GM18526 (cell line): Measurements from ENCODE around the gene FCAR.
"Not testable (repeated sequence)": the region's sequence is repeated elsewhere in the genome, so short reads cannot be mapped to it uniquely, and the experiment has no call there.

Experiments used
- POLR2A ChIP-seq: IDR thresholded peaks from 3 replicates; pipeline ENCODE4 v1.6.1; 2011; ENCODE audit not compliant: insufficient read length; ENCODE audit errors: extremely low read depth

Gene FCAR

DNA sequence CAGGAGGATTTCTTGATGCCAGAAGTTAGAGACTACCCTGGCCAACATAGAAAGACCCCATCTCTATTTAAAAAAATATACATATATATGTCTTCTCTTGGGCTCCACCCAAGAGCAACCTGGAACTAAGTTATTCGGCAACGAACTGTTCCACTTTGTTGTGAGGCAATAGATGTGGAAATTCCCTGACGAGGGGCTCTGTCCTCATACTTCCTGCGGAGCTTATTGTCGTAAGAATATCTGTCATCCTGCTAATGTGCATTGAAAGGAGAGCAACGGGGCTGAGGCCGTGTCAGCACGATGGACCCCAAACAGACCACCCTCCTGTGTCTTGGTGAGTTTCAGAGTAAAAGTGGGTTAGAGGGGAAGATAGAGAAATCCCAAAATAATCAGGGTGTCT is at the start of gene FCAR:
FCAR (plus strand) TSS at position 246 of the 400 bp plus-strand sequence; CDS start at position 301, 55 bp downstream.
- TF ChIP-seq POLR2A, result no peak

GRCh38 chr19:54832496-54832895 is 41.5 kb upstream of the FCAR start, which contains the start of gene KIR2DS4:
KIR2DS4 (plus strand) TSS chr19:54832676.
- not testable (repeated sequence) for TF ChIP-seq POLR2A

GRCh38 chr19:54850061-54850640 is 23.9 kb upstream of the FCAR start, which contains the start of gene KIR3DL2:
KIR3DL2 (plus strand) TSS chr19:54850443; CDS start chr19:54850476, 33 bp downstream.
- TF ChIP-seq POLR2A, result not testable (repeated sequence)

- TF ChIP-seq POLR2A, result no peak
Measured at GRCh38 chr19:54850930-54851329, 23.1 kb upstream of the FCAR start.

DNA sequence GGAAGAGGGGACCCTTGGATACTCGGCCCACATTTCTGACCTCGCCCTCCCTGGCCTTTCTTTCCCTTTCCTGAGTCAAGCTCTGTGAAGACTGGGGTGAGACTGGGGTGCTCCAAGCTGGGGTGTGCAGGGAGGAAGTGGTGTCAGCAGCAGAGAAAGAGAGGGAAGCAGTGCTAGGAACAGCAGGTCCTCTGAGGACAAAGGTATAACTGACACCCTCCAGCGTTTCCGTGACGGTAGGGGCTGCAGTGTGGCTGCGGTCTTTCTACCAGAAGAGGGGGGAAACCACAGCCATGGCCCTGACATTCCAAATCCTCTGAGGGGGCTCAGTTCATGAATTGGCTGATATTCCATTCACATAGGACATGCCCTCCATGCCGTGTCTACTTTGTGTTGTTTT is 22.7 kb upstream of the FCAR start:
- no peak for TF ChIP-seq POLR2A

DNA sequence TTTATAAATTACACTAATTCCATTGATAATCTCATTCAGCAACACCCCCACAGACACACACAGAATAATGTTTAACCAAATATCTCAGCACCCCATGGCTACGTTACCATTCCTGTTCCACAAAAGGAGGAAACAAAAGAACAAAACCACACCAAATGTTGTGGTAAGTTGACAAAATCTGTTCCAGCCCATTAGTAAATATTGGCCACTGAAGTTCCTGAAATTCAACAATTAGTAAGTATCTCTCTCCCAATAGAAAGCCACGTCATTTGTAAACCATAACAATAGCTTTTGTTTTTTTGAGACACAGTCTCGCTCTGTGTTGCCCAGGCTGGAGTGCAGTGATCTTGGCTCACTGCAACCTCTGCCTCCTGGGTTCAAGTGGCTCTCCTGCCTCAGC is 2.3 kb upstream of the FCAR start:
- no peak for TF ChIP-seq POLR2A

DNA sequence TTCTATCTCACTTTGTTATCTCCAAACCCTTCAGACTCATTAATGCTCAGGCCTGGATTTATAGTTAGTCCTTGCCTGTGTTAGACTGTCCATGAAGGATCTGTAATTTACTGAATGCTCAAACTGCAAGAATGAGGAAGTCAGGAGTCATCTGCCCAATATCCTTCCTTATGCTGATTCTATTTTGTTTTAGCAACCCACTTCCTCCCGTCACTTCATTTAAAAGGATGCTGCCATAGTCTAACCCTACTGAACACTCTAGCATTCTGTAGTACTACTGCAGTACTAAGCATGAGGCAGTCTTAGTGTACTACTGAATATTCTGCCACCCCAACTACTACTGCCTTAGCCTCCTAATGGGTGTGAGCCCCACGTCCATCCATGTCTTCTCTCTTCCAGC is 1.5 kb downstream of the FCAR start:
- no peak for TF ChIP-seq POLR2A

DNA sequence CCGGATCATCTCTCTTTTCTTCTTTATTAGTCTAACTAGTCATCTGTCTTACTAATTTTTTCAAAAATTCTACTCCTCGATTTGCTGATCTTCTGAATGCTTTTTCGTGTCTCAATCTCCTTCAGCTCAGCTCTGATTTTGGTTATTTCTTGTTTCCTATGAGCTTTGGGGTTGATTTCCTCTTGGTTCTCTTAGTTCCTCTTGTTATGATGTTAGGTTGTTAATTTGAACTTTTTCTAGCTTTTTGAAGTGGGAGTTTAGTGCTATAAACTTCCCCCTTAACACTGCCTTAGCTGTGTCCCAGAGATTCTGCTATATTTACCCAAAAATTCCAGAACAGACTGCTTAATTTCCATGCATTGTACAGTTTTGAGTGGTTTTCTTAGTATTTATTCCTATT is 3.4 kb downstream of the FCAR start:
- no peak for TF ChIP-seq POLR2A

DNA sequence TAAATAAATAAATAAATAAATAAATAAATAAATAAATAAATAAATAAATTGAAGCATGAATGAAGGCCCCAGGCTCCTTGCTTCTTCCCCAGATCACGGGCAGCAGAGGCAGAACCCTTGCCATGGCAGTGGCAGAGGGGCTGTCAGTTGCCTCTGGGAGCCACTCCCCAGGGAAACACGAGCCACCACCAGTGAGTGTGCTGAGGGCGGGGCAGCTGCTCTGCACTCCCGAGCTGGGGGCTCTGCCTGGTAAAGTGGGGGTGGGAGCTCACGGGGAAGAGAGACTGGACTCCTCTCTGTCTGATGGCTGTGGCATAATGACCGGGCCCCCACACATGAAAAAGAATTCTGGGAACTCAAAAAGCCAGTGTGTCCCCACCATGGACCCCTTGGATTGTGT is 7.8 kb downstream of the FCAR start:
- TF ChIP-seq POLR2A, result no peak

DNA sequence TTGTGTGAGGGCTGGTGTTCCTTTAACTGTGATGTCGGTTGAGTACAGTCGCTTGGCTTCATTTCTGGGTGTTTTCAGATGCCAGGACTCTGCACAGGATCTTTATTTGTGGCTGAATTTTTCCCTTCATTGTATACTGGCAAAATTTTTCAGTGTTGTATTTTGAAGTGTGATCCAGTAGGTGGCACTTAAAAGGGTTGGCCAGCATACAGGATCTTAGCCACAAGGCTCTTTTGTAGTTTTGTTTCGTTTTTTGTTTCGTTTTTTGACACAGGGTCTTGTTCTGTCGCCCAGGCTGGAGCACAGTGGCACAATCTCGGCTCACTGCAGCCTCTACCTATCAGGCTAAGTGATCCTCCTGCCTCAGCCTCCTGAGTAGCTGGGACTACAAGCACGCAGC is 8.7 kb downstream of the FCAR start:
- no peak for TF ChIP-seq POLR2A

- no peak for TF ChIP-seq POLR2A
Measured at GRCh38 chr19:54883228-54883627, 9.2 kb downstream of the FCAR start.

GRCh38 chr19:54888239-54888638 is 14.2 kb downstream of the FCAR start:
- TF ChIP-seq POLR2A, result no peak

- TF ChIP-seq POLR2A, result no peak
Measured at GRCh38 chr19:54889566-54889965, 15.5 kb downstream of the FCAR start.

- TF ChIP-seq POLR2A, result no peak
Measured at GRCh38 chr19:54893406-54893805, 19.4 kb downstream of the FCAR start.

- TF ChIP-seq POLR2A, result no peak
Measured at GRCh38 chr19:54896036-54896435, 22.0 kb downstream of the FCAR start.

DNA sequence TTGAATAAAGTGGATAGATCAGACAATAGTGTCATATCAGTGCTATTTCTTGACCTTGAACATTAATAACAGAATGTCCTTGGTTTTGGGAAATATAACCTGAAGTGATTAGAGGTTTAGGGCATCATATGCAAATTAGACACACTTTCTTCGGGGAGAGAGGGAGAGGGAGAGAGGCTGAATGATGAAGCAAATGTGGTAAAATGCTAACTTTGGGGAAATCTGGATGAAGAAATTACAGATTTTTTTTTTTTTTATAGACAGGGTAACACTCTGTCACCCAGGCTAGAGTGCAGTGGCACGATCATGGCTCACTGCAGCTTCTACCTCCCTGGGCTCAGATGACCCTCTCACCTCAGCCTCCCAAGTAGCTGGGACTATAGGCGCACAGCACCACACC is 28.0 kb downstream of the FCAR start:
- no peak for TF ChIP-seq POLR2A

DNA sequence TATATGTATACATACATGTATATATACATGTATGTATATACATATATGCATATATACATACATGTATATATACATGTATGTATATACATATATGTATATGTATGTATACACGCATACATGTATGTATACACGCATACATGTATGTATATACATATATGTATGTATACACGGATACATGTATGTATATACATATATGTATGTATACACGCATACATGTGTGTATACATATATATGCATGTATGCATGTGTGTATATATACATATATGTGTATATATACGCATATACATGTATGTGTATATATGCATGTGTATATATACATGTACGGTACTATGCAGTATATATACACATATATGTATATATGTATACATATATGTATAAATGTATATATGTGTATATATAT is 29.3 kb downstream of the FCAR start:
- no peak for TF ChIP-seq POLR2A
